ENCODE measurements around the gene EXD3. TPM values are rescaled to one million over a fixed set of nuclear protein-coding genes. Genes with fewer than 3 reads are reported as not detected.
"Not testable (repeated sequence)": the region's sequence is repeated elsewhere in the genome, so short reads cannot be mapped to it uniquely, and the experiment has no call there.

Gene EXD3
- total RNA-seq, 1 donor from 2014 or later, result 19.9 TPM

DNA sequence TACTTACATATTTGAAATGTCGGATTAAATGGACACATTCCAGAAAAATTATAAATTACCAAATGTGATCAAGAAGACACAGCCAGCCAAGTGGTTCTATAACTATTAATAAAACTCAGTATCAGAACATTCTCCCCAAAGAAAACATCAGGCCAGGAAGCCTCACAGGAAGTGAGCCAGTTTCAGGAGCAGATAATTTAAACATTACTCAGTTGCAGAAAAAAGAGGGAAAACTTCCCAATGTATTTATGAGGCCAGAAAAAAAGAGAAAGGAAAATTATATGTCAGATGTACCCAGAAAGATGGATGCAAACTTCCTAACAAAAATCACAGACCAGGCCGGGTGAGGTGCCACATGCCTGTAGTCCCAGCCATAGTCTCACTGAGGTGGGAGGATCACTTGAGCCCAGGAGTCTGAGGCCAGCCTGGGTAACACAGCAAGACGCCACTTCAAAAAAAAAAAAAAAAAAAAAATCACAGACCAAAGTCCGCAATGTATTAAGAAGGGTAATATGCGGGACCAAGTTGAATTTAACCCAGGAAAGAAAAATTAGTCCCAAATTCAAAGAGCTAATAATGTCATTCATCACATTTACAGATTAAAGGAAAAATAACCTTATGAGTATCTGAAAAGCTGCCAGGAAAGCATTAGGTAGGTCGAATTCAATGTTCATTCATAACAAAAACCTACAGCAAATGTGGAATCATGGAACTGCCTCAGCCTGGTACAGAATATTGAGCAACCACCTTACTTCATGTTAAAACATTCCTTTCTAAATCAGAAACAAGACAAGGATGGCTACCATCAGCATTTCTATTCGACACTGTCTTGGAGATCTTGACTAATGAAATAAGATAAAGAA, 83.7 kb downstream of the EXD3 start:
- Mint-ChIP-seq H3K36me3 (ENCODE audit: low read depth, unreplicated experiment) (peaks cover 21% of the 10 kb centered on the region), H3K9me3 (ENCODE audit: unreplicated experiment) (no peaks in the 10 kb centered on the region), H3K27ac (ENCODE audit: unreplicated experiment) (no peak overlapping the region), H3K27me3 (ENCODE audit: unreplicated experiment) (peaks cover 4% of the 10 kb centered on the region), H3K4me1 (ENCODE audit: unreplicated experiment) (peaks cover 4% of the 10 kb centered on the region), H3K4me3 (ENCODE audit: unreplicated experiment) (no peak overlapping the region)
- TF ChIP-seq, protein P1, sequence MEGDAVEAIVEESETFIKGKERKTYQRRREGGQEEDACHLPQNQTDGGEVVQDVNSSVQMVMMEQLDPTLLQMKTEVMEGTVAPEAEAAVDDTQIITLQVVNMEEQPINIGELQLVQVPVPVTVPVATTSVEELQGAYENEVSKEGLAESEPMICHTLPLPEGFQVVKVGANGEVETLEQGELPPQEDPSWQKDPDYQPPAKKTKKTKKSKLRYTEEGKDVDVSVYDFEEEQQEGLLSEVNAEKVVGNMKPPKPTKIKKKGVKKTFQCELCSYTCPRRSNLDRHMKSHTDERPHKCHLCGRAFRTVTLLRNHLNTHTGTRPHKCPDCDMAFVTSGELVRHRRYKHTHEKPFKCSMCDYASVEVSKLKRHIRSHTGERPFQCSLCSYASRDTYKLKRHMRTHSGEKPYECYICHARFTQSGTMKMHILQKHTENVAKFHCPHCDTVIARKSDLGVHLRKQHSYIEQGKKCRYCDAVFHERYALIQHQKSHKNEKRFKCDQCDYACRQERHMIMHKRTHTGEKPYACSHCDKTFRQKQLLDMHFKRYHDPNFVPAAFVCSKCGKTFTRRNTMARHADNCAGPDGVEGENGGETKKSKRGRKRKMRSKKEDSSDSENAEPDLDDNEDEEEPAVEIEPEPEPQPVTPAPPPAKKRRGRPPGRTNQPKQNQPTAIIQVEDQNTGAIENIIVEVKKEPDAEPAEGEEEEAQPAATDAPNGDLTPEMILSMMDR (IDR thresholded peaks at IDR 0.05; ENCODE audit: unreplicated experiment), result no peak
- no peak for DNase-seq (ENCODE audit: low spot score)

GRCh38 chr9:137336735-137337134, 86.2 kb downstream of the EXD3 start:
- DNase-seq (ENCODE audit: low spot score), result no peak
- H3K9me3 Mint-ChIP-seq (ENCODE audit: unreplicated experiment), result no peaks in the 10 kb centered on the region

GRCh38 chr9:137333016-137333671, 89.8 kb downstream of the EXD3 start:
- H3K4me3 Mint-ChIP-seq (ENCODE audit: unreplicated experiment), result no peak overlapping the region
- H3K27me3 Mint-ChIP-seq (ENCODE audit: unreplicated experiment), result peaks cover 7% of the 10 kb centered on the region
- H3K27ac Mint-ChIP-seq (ENCODE audit: unreplicated experiment), result no peak overlapping the region
- H3K36me3 Mint-ChIP-seq (ENCODE audit: low read depth, unreplicated experiment), result peaks cover 21% of the 10 kb centered on the region
- DNase-seq (ENCODE audit: low spot score), result no peak
- peaks cover 4% of the 10 kb centered on the region for H3K9me3 Mint-ChIP-seq (ENCODE audit: unreplicated experiment)
- TF ChIP-seq, protein P1 (IDR thresholded peaks at IDR 0.05; ENCODE audit: unreplicated experiment), result no peak
- H3K4me1 Mint-ChIP-seq (ENCODE audit: unreplicated experiment), result peaks cover 5% of the 10 kb centered on the region

More at GRCh38 chr9:137336735-137337134, 86.2 kb downstream of the EXD3 start:
- no peak overlapping the region for H3K4me3 Mint-ChIP-seq (ENCODE audit: unreplicated experiment)
- H3K4me1 Mint-ChIP-seq (ENCODE audit: unreplicated experiment), result peaks cover 4% of the 10 kb centered on the region
- peaks cover 15% of the 10 kb centered on the region for H3K36me3 Mint-ChIP-seq (ENCODE audit: low read depth, unreplicated experiment)
- TF ChIP-seq, protein P1 (IDR thresholded peaks at IDR 0.05; ENCODE audit: unreplicated experiment), result no peak
- H3K27me3 Mint-ChIP-seq (ENCODE audit: unreplicated experiment), result peaks cover 2% of the 10 kb centered on the region
- no peak overlapping the region for H3K27ac Mint-ChIP-seq (ENCODE audit: unreplicated experiment)

DNA sequence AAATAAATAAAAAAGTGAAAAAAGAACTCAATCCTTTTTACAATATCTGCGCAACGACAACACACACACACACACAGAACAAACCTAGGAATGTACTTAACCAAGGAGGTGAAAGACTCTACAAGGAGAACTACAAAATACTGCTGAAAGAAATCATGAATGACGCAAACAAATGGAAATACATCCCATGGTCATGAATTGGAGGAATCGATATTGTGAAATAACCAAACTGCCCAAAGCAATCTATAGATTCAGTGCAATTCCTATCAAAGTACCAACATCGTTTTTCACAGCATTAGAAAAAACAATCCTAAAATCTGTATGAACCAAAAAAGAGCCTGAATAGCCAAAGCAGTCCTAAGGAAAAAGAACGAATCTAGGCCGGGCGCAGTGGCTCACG, 91.0 kb downstream of the EXD3 start:
- H3K9me3 Mint-ChIP-seq (ENCODE audit: unreplicated experiment), result peaks cover 5% of the 10 kb centered on the region
- H3K4me1 Mint-ChIP-seq (ENCODE audit: unreplicated experiment), result peaks cover 5% of the 10 kb centered on the region
- peaks cover 21% of the 10 kb centered on the region for H3K36me3 Mint-ChIP-seq (ENCODE audit: low read depth, unreplicated experiment)
- DNase-seq (ENCODE audit: low spot score), result no peak
- peaks cover 8% of the 10 kb centered on the region for H3K27me3 Mint-ChIP-seq (ENCODE audit: unreplicated experiment)
- no peak overlapping the region for H3K27ac Mint-ChIP-seq (ENCODE audit: unreplicated experiment)
- H3K4me3 Mint-ChIP-seq (ENCODE audit: unreplicated experiment), result no peak overlapping the region
- TF ChIP-seq, protein P1 (IDR thresholded peaks at IDR 0.05; ENCODE audit: unreplicated experiment), result no peak

GRCh38 chr9:137330689-137331088, 92.3 kb downstream of the EXD3 start:
- peaks cover 8% of the 10 kb centered on the region for H3K27me3 Mint-ChIP-seq (ENCODE audit: unreplicated experiment)
- H3K9me3 Mint-ChIP-seq (ENCODE audit: unreplicated experiment), result peaks cover 5% of the 10 kb centered on the region
- peak overlapping the region; percentile 44 for H3K4me3 Mint-ChIP-seq (ENCODE audit: unreplicated experiment)
- peaks cover 12% of the 10 kb centered on the region for H3K4me1 Mint-ChIP-seq (ENCODE audit: unreplicated experiment)
- peaks cover 18% of the 10 kb centered on the region for H3K36me3 Mint-ChIP-seq (ENCODE audit: low read depth, unreplicated experiment)
- TF ChIP-seq, protein P1 (IDR thresholded peaks at IDR 0.05; ENCODE audit: unreplicated experiment), result no peak
- DNase-seq (ENCODE audit: low spot score), result no peak
- H3K27ac Mint-ChIP-seq (ENCODE audit: unreplicated experiment), result peak overlapping the region; percentile 20

DNA sequence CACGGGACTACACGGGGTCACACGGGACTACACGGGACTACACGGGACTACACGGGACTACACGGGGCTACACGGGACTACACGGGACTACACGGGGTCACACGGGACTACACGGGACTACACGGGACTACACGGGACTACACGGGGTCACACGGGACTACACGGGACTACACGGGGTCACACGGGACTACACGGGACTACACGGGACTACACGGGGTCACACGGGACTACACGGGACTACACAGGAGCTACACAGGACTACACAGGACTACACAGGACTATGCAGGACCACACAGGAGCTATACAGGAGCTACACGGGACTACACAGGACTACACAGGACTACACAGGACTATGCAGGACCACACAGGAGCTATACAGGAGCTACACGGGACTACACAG, 93.4 kb downstream of the EXD3 start:
- Mint-ChIP-seq H3K36me3 (ENCODE audit: low read depth, unreplicated experiment) (peaks cover 14% of the 10 kb centered on the region), H3K4me1 (ENCODE audit: unreplicated experiment) (peaks cover 12% of the 10 kb centered on the region)
- not testable (repeated sequence) for H3K27ac Mint-ChIP-seq (ENCODE audit: unreplicated experiment); H3K27me3 Mint-ChIP-seq (ENCODE audit: unreplicated experiment); H3K9me3 Mint-ChIP-seq (ENCODE audit: unreplicated experiment); H3K4me3 Mint-ChIP-seq (ENCODE audit: unreplicated experiment); DNase-seq (ENCODE audit: low spot score)

Data from endothelial cell (in vitro differentiated cells).